ENCODE measurements around the gene DTNA.

GRCh38 chr18:34867520-34867919 is 157.4 kb downstream of the DTNA start:
- TF ChIP-seq CTCF (conservative IDR thresholded peaks at IDR 0.05): no peak
- no peak for TF ChIP-seq EZH2 (IDR thresholded peaks at IDR 0.05; ENCODE audit: low read depth)
